Stimulated activated CD8-positive, alpha-beta memory T cell treated with anti-CD3 and anti-CD28 coated beads, Interleukin-4, amount 100 ng/mL, for 4 hours (primary cell): ENCODE results near the gene CD59.
"Not testable (repeated sequence)": the region's sequence is repeated elsewhere in the genome, so short reads cannot be mapped to it uniquely, and the experiment has no call there.

Experiments
- DNase-seq, 2 donors: peaks; one replicate each; pipeline ENCODE4 v3.0.0-alpha.2; 2020; ENCODE audit warnings: low read depth in 2 of 2, low spot score in 1 of 2

CD59 gene

DNA sequence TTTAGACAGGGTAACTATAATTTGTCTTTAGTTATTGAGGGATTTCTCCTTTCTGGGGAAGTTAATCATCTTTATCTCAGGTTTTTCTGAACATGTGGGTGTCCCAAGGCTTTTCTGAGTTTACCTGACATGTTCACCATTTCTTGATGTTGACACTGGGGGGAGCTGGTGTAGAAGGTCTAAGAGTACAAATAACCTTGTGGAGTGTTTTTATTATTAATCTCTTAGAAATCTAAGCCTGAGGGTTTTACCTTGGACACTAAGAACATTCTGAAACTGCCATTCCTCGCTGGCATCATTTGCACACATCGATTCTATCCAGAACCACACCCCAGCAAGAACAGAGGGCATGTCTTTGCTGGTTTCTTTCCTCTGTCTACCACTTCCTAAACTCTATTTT lies 20.0 kb downstream of the CD59 start:
- DNase-seq, result no peak

DNA sequence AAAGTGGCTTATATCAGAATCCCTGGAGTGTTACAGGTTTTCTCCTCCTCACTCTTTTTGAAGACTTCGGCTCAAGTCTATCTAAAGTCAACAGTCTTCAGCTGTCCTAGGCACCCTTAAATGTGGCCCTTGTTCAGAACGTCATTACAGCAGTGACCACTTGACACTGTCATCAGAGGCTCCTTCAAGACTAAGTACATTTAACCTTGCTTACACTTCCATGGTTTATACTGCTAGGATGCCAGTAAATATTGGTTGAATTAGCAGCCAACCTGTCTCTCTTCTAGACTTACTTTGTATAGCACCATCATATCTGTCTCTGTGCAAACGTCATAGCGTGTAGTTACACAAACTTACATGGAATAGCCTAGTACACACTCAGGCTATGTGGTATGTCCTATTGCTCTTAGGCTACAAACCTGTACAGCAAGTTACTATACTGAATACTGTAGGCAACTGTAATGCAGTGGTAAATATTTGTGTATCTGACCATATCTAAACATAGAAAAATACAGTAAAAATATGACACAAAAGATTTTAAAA lies 22.3 kb downstream of the CD59 start:
- no peak for DNase-seq

DNA sequence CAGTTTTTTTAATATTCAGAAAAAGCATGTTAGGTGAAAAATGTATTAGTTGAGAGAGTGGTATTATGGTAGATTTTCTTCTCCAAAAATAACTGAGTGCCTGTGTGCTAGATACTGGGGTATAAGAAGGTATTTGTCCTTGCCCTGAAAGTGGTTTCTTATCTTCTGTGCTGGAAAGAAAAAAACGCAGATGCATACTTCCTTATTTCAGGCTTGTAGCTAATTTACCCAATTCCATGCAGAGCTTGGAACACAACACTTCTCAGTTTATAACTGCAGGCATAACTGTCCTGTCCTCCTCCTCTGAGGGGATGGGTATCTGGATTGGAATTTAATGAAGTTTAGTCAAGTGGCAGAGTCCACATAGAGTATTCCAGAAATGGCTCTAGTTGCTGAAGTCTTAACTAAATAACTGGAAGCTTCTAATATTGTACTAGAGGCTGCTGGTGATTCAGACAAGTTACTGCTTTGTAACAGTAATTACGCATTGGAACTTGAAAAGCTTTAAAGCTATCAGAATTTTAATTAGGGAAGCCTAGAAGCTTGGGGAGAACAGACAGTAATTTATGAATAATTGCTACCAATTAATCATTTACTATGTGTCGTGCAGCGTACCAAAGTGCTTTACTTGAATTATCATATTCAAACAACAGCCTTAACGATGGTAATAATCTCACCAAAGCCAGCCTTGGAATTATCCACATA lies 22.9 kb downstream of the CD59 start:
- DNase-seq, result no peak

DNA sequence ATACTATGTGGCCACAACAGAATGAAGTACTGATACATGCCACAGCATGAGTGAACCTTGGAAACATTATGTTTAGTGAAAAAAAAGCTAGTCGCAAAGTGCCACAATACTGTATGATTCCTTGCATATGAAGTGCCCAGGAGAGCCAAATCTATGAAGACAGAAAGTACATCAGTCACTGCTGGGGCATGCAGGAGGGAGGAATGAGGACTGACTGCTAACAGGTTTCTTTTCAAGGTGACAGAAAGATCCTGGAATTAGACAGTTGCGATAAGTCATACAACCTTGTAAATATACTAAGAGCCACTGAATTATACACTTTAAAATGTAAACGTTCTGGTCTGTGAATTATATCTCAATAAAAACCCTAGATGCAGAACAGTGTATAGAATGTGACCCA lies 23.8 kb downstream of the CD59 start:
- DNase-seq, result no peak

DNA sequence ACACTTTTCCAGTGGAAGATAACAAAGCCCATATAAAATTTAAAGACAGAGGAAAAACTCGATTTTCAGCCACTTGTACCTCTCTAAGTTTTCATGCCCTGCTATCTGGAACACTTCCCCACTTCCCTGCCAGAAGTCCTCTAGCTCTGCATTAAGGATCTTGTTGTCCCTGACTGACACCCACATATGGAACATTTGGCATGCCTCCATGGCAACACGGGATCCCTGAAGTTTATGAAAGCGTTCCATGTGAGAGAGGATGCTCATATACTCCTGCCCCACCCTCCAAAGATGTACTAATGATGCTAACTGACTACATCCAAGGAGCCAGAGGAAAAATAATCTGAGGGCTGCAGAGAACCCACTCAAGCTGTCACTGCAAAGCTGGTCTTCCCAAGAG lies 26.8 kb downstream of the CD59 start:
- DNase-seq, result no peak

DNA sequence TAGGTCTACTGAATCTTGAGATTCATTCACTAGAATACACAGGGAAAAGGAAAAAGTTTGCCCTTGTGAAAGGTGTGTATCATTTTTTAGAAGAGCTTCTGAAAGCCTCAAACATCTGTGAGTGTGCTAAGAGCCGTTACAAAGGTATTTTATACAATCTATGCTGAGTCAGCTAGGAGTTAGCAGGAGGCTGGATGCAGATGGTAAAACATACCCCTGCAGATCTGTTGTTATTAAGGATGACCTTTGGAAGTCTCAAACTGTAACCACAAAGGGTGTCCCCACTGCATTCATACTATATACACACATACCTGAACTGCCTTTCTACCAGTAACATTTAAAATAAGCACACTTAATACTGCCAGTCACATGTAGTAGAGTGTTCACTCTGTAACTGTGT lies 27.2 kb downstream of the CD59 start:
- DNase-seq, result no peak

DNA sequence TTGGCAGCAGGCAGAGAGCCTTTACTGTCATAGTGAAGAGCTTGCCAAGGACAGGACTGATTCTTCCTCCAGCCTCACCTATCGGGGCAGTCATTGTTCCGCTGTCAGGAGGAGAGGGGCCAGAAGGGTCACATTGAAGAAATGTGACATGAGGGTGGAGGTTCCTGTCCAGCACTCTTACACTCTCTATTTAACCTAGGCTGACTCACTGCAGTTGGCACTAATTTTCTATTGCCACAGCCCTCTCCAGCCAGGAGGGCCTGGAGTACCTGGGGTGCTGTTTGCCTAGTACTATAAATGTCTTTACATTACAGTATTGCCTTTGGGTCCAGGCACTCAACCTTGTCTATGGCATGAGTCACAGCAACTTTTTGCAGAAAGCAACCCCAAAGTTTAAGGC lies 28.4 kb downstream of the CD59 start:
- not testable (repeated sequence) for DNase-seq

DNA sequence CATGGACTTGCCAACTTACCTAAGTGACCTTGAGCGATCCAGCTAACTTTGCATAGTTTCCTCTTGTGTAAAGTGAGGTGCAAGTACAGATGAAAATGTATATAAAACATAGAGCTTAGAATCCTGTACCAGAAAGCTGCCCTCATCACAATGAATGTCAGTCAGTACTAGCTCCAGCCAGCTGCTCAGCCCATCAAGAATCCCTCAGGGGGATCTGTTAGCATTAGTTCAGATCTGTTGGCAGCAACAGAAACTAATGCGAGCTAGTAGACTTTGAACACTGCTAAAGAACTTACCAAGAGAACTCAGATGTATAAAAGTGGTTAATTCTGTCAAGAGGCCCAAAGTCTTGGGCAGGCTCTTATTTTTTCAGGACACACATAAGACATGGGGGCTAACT lies 29.3 kb downstream of the CD59 start:
- no peak for DNase-seq

DNA sequence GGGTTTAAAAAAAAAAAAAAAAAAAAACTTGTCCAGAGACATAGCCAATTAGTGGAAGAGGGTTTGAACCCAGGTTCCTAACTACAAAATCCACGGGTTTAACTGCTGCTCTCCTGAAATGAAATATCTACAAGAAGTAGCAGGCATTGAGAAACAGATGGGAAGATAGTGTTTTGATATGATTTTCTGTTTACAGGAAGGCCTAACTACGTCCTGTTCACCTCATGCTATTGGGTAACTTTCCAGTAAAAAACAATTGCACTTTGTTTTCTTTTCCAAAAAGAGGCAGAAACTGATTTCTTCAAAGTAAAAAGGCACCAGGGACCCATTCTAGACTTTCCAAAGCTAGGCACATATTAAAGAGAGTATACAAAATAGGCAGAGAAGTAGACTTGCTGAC lies 29.7 kb downstream of the CD59 start:
- no peak for DNase-seq

DNA sequence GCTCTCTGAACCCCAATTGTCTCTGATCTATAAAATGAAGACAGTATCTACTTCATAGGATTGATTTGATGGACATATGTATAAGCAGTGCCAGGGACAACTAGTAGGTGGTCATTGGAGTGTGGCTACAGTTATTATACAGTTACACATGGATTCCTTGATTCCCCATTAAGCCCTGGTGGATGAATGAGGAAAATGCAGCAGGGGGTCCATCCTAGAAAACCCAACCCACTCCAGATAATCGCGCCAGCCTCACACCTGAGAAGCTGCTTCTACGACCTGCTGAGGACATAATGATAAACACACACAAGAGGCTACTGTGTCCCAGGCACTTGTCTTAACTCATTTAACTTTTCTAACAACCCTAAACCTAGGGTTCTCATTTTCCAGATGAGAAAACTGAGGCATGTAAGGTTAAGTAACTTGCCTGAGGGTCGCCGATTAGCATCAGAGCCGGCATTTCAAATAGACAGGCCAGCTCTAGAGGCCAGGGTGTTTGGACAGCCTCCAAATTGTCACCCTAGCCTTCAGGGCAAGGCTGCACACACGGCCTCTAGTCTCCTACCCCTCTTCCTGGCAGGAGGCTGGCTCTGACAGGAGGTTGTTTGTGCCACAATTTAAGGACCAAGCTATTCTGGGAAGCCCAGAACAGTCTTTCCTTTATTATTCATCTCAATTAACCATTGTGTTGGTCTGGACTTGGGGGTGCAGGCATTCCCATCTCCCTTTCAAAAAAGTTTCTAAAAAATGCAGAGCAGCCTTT lies 31.8 kb downstream of the CD59 start:
- DNase-seq, result no peak

DNA sequence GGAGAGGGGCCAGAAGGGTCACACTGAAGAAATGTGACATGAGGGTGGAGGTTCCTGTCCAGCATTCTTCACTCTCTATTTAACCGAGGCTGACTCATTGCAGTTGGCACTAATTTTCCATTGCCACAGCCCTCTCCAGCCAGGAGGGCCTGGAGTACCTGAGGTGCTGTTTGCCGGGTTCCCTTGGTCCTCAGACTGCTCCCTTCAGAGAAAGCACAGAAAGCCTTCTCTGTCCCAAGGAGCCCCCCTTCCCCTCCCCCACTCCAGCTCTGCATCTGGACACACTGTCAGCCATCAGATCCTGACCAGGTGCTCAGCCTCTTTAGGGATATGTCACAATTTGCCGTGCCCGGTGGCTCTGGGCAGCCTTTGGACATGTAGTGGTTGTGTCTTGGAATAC lies 32.4 kb downstream of the CD59 start:
- no peak for DNase-seq

DNA sequence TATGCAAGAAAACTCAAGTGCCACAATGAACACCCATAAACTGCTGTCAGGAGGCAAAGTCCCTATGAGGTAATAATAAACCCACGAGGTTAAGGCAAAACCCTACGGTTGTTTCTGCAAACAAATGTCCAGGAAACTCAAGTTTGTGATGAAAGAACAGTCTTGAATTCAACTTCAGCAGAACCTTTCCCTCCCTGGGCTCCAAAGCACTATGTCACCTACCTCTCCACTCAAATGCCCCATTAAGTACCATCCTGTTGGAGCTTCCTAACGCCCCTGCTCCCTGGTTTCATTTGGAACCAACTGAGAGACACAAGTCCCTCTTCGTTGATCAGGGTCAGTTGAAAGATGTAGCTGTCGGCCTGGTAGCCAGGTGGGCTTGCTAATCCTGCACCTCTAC lies 33.0 kb downstream of the CD59 start:
- no peak for DNase-seq

DNA sequence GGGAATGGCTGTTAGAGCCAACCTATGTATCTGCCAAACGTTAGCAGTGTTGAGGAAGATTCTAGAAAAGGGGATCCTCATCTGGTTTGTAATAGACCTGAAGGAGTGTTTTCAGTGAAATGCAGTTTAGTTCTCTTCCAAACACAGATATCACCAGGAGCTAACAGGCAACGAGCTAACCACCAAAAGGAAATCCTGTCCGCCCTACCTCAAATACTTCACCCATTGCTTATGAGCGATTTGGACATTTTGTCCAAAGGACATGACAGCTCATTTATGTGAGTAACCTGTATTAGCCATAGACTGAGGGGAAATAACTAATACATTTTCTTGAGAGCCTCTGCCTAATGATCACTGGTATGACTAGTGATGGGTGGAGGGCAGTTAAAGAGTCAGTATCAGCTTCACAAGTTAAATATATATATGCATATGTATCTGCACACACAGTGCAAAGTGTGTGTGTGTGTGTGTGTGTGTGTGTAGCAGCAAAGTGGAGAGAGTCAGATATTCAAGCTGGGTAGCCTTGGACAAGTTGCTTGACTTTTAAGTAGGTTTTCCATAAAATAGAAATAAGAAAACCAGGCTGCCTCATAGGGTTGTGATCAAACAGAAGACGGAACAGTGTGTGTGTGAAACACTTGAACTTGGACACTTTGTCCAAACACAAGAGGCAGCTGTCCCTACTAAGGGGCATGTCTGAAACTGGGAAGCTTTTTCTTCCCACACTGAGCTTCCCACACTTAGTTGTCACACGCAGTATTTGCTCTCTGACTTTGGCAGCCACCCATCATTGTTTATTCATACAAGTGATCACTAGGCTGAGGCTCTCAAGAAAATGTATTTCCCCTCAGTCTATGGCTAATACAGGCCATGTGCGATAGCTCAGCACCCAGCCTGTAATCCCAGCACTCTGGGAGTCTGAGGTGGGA lies 34.7 kb downstream of the CD59 start:
- no peak for DNase-seq

DNA sequence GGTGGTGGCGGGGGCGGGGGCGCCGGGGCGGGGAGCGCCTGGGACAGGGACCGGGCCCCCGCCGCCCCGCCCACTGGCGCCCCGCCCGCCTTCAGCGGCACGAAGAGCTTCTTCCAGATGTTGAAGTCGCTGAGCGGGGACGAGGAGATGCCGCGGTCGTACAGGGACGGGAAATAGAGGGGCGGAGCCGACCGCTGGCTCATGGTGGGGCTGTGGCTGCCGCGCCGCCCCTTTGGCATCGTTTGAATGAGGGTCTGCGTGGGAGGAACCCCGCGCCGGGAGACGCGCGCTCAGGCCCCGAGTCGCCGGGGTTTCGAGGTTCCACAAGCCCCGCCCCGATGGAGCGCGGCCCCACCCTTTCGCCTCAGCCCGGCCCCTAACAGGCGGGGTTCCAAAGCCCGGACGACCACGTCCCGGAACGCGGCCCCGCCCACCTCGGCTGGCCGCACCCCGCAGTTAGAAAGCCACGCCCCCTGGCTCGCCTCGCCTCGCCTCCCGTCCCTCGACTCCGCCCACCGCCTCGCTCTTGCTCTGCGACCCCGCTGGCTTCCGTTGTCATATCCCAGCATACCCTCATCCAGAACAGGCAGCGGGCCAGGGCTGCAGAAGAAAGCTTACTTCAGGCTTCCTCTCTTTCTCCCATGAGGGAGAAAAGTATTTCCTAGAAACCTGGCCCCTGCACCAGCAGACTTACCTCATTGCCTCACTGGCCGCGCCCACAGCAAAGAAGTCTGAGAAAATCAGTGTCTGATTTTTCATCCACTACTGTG lies 35.5 kb downstream of the CD59 start, which contains the start of gene C11orf91:
TSS of gene C11orf91 (minus strand) at position 325 of the 770 bp plus-strand sequence. CDS start at position 239, 86 bp downstream.
- peak; percentile 83 to 87 for DNase-seq

DNA sequence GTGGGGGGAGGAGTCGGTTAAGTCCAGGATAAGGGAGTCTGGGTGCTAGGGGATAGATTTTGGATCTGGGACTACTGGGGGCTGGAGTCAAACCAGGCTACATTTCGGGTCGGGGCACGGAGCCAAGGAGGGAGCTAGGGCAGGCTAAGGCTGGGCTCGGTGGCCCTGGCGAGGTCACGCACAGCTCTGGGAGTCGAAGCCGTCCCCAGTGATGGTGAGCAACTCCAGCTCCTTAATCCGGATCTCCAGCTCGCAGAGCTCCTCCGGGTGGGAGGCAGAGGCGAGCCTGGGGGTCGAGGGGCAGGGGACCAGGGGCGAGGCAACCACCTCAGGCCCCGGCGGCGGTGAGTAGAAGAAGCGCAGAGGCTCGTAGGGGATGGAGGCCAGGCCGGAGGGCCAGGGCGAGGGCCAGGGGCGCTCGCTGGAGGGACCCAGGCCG lies 36.1 kb downstream of the CD59 start:
- DNase-seq, result no peak

DNA sequence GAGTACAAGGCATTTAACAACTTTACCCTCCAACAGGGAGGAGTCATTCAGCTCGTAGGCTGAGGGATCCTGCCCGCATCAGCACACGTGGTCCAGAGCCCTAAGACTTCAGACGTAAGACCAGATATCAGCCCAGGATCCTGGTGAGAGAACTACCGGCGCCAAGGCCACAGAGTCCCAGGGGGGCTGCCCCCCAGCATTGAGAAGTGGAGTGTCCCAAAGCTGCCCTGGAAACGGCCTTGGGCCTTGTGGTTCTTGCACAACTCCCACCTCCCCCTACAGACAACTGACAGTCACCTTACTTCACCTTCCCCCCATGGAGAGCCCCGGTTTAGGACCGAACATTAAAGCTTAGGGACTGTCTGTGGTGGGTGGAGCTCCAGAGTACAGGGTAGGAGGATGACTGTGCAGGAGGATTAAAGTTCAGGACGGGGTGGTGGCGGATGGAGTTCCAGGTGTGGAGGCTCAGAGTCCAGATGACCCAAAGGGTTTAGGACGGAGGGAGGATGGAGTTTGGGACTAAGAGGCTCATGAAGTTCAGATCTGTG lies 36.6 kb downstream of the CD59 start:
- DNase-seq, result no peak

DNA sequence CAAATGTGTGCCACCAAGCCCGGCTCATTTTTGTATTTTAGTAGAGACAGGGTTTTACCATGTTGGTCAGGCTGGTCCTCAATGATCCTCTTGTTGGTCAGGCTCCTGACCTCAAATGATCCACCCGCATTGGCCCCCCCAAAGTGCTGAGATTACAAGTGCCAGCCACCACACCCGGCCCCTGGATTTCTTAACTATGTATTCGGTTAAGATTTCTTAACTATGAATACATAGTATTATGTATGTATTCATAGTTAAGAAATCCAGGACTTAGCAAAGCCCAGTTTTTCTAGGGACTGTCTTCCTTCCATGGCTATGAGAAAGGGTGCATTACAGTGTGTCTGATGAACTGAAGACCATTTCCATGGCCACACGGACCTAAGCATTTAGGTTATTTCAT lies 37.3 kb downstream of the CD59 start:
- no peak for DNase-seq

DNA sequence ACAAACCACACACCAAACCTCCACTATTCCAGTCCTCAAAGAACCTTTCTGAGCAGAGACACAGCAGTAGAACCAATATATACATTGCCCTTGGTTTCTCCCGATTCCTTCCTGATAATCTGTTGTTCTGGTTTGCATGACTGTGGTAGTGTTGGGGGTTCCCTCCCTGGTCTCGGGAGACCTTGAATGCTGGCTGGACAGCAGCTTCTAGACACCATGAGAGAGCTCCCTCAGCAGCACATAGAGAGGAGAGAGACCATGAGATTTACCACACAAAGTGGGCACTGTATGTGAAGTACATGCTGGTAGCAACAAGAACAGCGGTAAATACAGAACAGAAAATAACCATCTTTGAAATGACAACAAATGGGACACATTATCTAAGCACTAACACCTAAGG lies 38.2 kb downstream of the CD59 start:
- DNase-seq, result no peak

DNA sequence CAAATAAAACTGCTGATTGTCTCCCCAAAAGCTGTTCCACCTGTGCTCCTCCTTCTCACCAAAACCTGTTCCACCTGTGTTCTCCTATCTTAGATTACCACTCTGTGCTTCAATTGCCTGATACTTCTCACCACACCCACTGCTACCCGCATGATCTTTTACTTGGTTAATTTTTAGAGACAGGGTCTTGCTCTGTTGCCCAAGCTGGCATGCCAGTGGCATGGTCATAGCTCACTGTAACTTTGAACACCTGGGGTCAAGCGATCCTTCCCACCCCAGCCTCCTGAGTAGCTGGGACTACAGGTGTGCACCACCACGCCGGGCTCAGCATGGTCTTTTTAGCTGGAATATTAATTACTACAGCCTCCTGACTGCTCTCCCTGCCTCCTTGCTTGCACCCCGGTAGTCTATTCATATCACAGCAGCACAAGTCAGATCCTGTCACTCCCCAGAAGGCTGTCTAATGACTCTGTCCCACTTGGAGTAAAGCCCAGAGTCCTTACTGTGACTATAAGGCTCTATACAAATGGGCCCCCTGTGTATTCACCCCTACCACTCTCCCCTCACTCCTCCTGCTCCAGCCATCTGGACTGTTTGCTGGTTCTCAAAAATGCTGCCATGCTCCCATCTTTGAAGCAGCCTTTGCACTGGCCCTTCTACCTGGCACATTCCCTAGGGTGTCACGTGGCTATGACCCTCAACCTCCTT lies 39.1 kb downstream of the CD59 start:
- DNase-seq, result no peak

DNA sequence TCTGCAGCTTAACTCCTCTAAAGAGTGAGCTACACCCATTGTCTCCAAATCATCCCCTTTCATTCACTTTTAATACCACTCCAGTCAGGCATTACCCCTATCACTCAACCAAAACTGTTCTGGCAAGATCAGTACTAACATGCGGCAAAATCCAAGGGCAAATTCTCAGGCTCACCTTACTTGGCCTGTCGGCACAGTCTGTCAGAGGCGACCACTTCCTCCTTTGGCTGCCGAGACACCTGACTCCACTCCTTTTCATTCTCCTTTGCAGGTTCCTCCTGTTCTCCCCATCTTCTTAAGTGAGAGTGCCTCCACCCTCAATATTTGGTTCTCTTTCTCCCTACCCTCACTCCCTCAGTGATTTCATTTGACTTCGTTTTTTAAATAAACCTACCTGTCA lies 39.8 kb downstream of the CD59 start:
- DNase-seq, result no peak
